HL-60 (cell line): ENCODE measurements around the gene CEP63.

Source experiments
- CTCF ChIP-seq: IDR thresholded peaks from one replicate; pipeline ENCODE4 v1.5.1; 2011; ENCODE audit warnings: low read length, control low read depth, inconsistent platforms; ENCODE audit not compliant: insufficient read depth
- GABPA ChIP-seq: IDR thresholded peaks from 2 replicates; pipeline ENCODE4 v1.6.1; 2012; ENCODE audit warnings: low read depth
- POLR2AphosphoS5 ChIP-seq: IDR thresholded peaks from 2 replicates; pipeline ENCODE4 v1.6.1; 2012; ENCODE audit warnings: low read depth
- REST ChIP-seq: IDR thresholded peaks from 2 replicates; pipeline ENCODE4 v1.6.1; 2012; ENCODE audit warnings: low read depth; ENCODE audit not compliant: insufficient replicate concordance

GRCh38 chr3:134526319-134526718 lies 40.5 kb downstream of the CEP63 start:
- no peak for TF ChIP-seq CTCF
- no peak for TF ChIP-seq POLR2AphosphoS5
- TF ChIP-seq REST = no peak
- TF ChIP-seq GABPA = no peak
